GM18951 (cell line): ENCODE data around the gene KRI1.

Source experiments
- POLR2A ChIP-seq: IDR thresholded peaks from 4 replicates; pipeline ENCODE4 v1.6.1; 2011; ENCODE audit warnings: mild to moderate bottlenecking; ENCODE audit not compliant: insufficient read length, insufficient read depth; ENCODE audit errors: extremely low read depth
- in situ Hi-C: fragments of 300-500 bp; cut with MboI; formaldehyde crosslinking; loops from one replicate; pipeline ENCODE4 v1.12.0; 2022; ENCODE audit warnings: low sequenced_read_pairs, mixed read lengths, inconsistent platforms; ENCODE audit not compliant: unreplicated experiment

Gene KRI1

DNA sequence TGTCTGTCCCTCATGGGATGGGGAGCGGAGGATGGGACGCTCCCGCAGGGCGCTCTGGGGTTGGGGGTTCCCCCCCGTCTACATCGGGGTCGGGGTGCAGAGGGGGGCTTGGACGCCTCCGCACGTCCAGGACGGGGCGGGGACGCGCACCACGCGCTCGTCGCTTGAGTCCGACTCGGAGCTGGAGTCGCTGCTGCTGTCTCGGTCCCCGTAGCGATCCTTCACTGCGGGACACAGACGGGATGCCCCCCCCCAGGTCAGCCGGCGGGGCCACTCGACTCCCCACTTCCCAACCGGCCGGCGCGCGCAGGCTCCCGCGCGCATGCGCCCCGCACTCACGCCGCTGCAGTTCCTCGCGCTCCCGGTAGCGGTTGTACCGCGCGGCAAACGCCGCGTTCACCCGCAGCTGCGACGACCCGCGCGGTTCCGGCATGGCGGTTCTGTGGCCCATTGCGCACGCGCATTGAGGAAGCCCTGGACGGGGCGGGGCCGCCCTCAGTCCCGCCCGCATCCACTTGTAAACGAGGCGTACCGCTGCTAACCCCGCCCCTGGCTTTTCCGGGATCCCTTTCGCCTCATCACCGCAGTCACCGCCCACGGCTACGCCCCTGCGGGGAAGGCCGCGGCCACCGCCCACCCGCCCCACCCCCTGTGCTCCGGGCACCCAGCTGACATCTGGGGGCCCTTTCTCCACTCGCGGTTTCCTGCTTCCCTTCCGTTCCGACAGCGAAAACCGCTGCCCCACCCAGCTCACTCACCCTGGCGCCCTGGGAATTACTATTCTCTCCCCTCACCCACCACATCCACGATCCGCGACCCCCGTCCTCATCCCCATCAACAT lies at the start of gene KRI1:
Gene KRI1 (minus strand): TSS at position 444 of the 841 bp plus-strand sequence. CDS start 11 bp downstream, at position 433.
- TF ChIP-seq POLR2A: peak; percentile 90
- in situ Hi-C loops: no loop called here

DNA sequence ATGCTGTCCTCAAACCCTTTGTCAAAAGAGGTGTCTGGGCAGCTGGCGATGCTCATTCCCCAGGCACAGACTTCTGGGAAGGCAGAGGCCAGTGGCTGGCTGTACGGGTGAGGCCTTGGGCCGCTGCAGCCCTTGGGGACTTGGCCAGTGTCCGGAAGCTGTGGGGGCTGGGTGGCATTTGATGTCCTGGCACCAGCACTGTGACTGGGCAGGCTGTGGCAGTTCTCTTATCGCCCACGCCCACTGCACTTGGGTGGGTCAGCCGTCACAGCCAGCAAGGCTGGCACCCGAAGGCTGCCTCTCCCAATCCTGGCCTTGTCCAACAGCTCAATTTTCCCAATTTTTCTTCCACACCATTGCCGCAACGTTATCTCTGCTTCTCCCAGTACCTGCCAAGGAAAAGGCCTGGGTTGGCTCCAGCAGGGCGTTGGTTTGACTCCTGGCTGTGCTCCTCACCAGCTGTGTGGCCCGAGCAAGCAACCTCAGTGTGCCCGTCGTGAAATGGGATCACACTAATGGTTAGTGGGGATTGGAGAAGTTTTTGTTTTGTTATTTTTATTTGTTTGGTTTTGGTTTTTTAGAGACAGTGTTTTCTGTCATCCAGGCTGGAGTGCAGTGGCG lies 46.8 kb upstream of the KRI1 start:
- in situ Hi-C loops: no loop called here
- TF ChIP-seq POLR2A: no peak

GRCh38 chr19:10611907-10612306 lies 46.1 kb upstream of the KRI1 start:
- in situ Hi-C loops: no loop called here
- TF ChIP-seq POLR2A: no peak

- in situ Hi-C loops: no loop called here
Observed at GRCh38 chr19:10604460-10604980, 38.7 kb upstream of the KRI1 start.

GRCh38 chr19:10603873-10604459 lies 38.2 kb upstream of the KRI1 start:
- TF ChIP-seq POLR2A: no peak
- in situ Hi-C loops: no loop called here

More at GRCh38 chr19:10604460-10604980, 38.7 kb upstream of the KRI1 start:
- TF ChIP-seq POLR2A: peak; percentile 63

DNA sequence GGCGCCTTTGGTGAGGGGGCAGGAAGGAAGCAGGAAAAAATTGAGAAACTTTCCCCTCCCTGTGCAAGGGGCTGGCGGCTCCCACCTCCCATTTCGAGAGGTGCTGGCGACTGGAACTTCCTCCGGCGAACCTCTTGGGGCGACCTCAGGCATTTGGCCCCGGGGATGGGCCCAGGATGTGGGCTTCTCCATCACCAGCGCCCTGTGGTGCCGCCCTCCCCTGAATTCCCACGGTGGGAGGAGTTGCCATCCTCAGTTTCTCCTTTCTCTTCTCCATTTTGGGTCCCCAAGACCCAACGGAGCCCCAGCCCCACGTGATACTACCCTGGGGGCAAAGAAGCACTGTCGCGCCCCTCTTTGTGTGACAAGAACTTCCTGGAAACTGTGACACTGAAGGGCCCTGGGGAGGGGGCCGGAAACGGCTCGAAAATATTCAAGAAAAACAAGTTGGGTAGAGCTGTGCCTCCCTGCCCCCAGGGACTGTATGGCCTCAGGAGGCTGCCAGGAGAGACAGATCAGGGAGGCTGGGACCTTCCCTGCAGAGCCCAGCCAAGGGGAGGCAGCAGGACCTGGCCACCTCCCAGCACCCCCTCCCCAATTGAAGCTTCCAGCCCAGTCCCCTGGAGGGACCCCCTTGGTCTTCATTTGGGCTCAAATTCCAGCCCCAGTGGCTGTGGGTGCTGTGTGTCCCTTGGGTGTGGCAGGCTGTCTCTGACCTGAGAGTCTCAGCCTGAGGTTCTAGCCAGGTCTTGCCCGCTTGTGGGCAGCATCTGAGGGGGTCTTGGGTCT lies 37.5 kb upstream of the KRI1 start:
- TF ChIP-seq POLR2A: peak; percentile 52
- in situ Hi-C loops: no loop called here

- in situ Hi-C loops: no loop called here
- peak; percentile 69 for TF ChIP-seq POLR2A
Observed at GRCh38 chr19:10602330-10603083, 36.7 kb upstream of the KRI1 start.

DNA sequence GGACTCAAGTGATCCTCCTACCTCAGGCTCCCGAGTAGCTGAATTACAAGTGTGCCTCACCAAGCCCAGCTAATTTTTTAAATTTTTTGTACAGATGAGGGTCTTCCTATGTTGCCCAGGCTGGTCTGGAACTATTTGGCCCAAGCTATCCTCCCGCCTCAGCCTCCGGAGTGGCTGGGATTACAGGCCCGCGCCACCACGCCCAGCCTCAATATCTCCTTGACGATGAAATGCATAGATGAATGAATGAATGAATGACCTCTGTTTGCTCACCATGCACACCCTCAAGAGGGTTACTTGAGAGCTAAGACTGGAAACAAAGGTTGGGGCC lies 36.2 kb upstream of the KRI1 start:
- in situ Hi-C loops: no loop called here
- TF ChIP-seq POLR2A: no peak

GRCh38 chr19:10600149-10600548 lies 34.3 kb upstream of the KRI1 start:
- in situ Hi-C loops: no loop called here
- no peak for TF ChIP-seq POLR2A

DNA sequence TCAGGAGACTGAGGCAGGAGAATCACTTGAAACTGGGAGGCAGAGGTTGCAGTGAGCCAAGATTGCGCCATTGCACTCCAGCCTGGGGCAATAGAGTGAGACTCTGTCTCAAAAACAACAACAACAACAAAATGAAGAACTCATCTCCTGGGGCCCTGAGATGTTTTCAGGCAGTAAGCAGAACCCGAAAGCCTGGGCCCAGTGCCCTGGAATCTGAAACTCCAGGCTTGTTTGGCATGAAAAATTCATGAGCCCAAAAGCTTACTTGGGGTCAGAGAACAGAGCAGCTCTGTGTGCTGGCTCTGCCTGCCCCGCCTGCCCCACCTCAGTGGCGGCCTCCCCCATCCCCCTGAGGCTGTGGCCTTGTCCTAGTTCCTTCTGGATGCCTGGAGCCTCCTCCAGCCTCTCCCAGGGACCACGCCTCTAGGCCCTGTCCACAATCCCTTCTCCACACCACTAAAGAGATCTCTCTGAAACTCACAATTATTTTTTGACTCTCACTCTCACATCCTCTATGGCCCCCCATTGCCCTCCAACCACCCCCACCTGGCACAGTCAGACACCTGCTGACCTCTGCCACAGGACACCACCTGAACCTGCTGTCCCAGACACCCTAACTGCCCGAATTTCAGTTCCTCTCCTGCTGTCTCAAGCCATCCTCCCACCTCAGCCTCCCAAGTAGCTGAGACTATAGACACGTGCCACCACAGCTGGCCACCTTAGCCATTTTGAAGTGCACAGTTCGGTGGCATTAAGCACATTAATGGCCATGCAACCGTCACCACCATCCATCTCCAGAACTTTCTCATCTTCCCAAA lies 28.2 kb upstream of the KRI1 start:
- in situ Hi-C loops: no loop called here
- no peak for TF ChIP-seq POLR2A

DNA sequence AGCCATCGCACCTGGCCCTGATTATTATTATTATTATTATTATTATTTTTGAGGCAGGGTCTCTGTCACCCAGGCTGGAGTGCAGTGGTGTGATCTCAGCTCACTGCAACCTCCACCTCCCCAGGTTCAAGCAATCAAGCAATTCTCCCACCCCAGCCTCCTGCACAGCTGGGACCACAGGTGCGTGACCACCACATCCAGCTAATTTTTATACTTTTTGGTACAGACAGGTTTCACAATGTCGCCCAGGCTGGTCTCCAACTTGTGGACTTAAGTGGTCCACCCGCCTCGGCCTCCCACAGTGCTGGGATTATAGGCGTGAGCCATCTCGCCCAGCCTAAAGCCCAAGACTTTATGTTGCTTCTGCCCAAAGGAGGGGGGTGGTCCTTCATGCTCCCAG lies 27.3 kb upstream of the KRI1 start:
- no peak for TF ChIP-seq POLR2A
- in situ Hi-C loops: no loop called here

DNA sequence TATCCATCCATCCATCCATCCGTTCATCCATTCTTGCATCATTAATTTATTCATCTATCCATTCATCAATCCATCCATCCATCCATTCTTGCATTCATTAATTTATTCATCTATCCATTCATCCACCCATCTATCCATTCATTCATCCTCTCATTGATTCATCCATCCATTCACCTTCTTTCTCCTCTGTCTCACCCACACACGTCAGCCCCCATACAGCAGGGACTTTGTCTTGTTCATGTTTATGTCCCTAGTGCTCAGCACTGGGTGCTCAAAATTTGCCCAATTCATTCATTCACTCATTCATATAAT lies 22.0 kb upstream of the KRI1 start:
- in situ Hi-C loops: no loop called here
- TF ChIP-seq POLR2A: no peak
